Measurements from ENCODE around the gene OR8B4. TPM values are rescaled to one million over a fixed set of nuclear protein-coding genes. Genes with fewer than 3 reads are reported as not detected.
"Not testable (repeated sequence)": the region's sequence is repeated elsewhere in the genome, so short reads cannot be mapped to it uniquely, and the experiment has no call there.

Gene OR8B4
- total RNA-seq, 5 donors from 2014 or later (not counting 1 experiment from before 2014, with no cell fraction given) = not detected

DNA sequence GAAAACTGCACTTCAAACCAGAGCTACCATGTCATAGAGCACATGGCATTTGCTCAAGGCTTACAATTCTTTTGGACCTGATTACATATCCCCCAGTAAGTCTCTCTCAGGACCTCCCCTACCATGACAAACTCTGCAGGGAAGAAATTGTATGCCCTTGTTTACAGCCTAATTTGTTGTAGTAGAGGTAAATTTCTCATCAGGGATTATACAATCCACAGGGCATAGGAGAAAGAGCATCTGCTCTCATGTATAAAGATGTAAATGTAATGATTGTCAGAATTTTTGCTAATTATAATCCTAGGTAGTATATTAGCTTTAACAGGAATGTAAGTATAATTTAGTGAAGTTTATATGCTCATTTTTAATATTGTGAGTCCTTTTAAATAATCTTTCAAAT, 25.7 kb downstream of the OR8B4 start, which contains the start of gene OR8B3:
Gene OR8B3, minus strand, starts transcription at position 101 of the 400 bp plus-strand sequence. CDS start 1,673 bp downstream, outside the sequence.
- no peaks in the 10 kb centered on the region for H3K27me3 Mint-ChIP-seq
- no peak for DNase-seq
- ATAC-seq (replicated peaks in 1 of 4) = no peak
- no peaks in the 10 kb centered on the region for H3K36me3 Mint-ChIP-seq
- no peaks in the 10 kb centered on the region for H3K9me3 Mint-ChIP-seq
- peaks cover 0 to 2% (median 0%) of the 10 kb centered on the region in 3 donors for H3K4me1 Mint-ChIP-seq
- Histone ChIP-seq H3K4me1 (ENCODE audit: control insufficient read depth in 1 of 2, extremely low read depth in 1 of 2, insufficient read depth in 2 of 2, low read length in 2 of 2) (no peaks in the 10 kb centered on the region), H3K9me3 (no peaks in the 10 kb centered on the region), H3K27ac (ENCODE audit: low read length) (no peak within 1 kb of the TSS), H3K4me3 (ENCODE audit: control insufficient read depth in 1 of 2, extremely low read depth in 1 of 2, low read length in 1 of 2) (no peak within 1 kb of the TSS), H3K27me3 (replicated peaks in 1 of 2; ENCODE audit: control insufficient read depth in 2 of 2, extremely low read depth in 1 of 2, insufficient read depth in 2 of 2, low read length in 1 of 2) (no peaks in the 10 kb centered on the region), H3K36me3 (ENCODE audit: control insufficient read depth in 2 of 2, extremely low read depth in 1 of 2, insufficient read depth in 1 of 2, low read length in 1 of 2) (no peaks in the 10 kb centered on the region)
- H3K4me3 Mint-ChIP-seq = no peak within 1 kb of the TSS
- POLR2A ChIA-PET = no interaction called here
- no peak within 1 kb of the TSS for H3K27ac Mint-ChIP-seq
- CTCF ChIA-PET = no interaction called here

DNA sequence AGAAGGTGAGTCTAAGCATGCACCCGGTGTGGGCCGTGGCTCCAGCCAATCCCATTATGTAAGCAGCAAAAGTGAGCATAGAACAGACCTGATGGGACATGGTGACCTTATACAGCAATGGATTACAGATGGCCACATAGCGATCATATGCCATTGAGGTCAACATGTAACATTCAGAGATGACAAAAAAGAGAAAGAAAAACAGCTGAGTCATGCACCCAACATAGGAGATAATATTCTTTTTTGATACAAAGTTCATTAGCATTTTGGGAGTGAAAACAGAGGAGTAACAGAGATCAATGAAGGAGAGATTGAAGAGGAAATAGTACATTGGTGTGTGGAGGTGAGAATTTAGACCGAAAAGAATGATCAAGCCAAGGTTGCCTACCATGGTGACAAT, 27.8 kb downstream of the OR8B4 start:
- H3K9me3 ChIP-seq; DNase-seq; H3K4me1 Mint-ChIP-seq; H3K27ac Mint-ChIP-seq; H3K4me3 Mint-ChIP-seq; H3K4me1 ChIP-seq (ENCODE audit: control insufficient read depth in 1 of 2, extremely low read depth in 1 of 2, insufficient read depth in 2 of 2, low read length in 2 of 2); H3K27me3 ChIP-seq (replicated peaks in 1 of 2; ENCODE audit: control insufficient read depth in 2 of 2, extremely low read depth in 1 of 2, insufficient read depth in 2 of 2, low read length in 1 of 2); H3K4me3 ChIP-seq (ENCODE audit: control insufficient read depth in 1 of 2, extremely low read depth in 1 of 2, low read length in 1 of 2); H3K27me3 Mint-ChIP-seq; ATAC-seq (replicated peaks in 1 of 4); CTCF ChIA-PET; H3K9me3 Mint-ChIP-seq; H3K36me3 Mint-ChIP-seq; H3K36me3 ChIP-seq (ENCODE audit: control insufficient read depth in 2 of 2, extremely low read depth in 1 of 2, insufficient read depth in 1 of 2, low read length in 1 of 2); POLR2A ChIA-PET; H3K27ac ChIP-seq (ENCODE audit: low read length): not testable (repeated sequence)
- 100% methylated on average over 1 of the region's 4 CpGs for WGBS (ENCODE audit: insufficient coverage)

DNA sequence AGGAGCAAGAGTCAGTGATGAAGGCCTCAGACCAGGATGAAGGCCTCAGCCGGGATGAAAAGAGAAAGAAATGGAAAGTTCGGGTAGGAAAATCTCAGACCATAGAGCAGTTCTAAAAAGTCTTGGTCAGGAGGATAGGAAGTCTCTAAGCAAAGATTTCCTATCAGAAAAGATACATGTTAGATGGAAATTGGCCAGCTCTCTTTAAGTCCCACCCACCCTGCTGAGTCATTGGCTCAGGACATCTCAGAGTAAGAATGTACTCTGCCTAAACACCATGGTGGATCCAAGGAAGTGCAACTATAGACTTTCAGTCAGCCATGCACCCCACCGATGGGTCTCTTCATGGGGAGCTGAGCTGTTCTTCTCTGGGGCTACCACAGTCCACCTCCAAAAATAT, 30.3 kb downstream of the OR8B4 start:
- Histone ChIP-seq H3K4me1 (ENCODE audit: control insufficient read depth in 1 of 2, extremely low read depth in 1 of 2, insufficient read depth in 2 of 2, low read length in 2 of 2) (no peaks in the 10 kb centered on the region), H3K4me3 (ENCODE audit: control insufficient read depth in 1 of 2, extremely low read depth in 1 of 2, low read length in 1 of 2) (no peak overlapping the region), H3K9me3 (no peaks in the 10 kb centered on the region), H3K27me3 (replicated peaks in 1 of 2; ENCODE audit: control insufficient read depth in 2 of 2, extremely low read depth in 1 of 2, insufficient read depth in 2 of 2, low read length in 1 of 2) (no peaks in the 10 kb centered on the region), H3K27ac (ENCODE audit: low read length) (no peak overlapping the region), H3K36me3 (ENCODE audit: control insufficient read depth in 2 of 2, extremely low read depth in 1 of 2, insufficient read depth in 1 of 2, low read length in 1 of 2) (no peaks in the 10 kb centered on the region)
- WGBS (ENCODE audit: insufficient coverage) = 83% methylated on average over 1 of the region's 3 CpGs
- ChIA-PET POLR2A (no interaction called here), CTCF (interaction anchor here in 1 of 2 donors (0.5 kb wide), 1 partner anchor 394 kb away, joined by 4 read pairs; no protein-coding TSS in a partner anchor)
- Mint-ChIP-seq H3K9me3 (no peaks in the 10 kb centered on the region), H3K27me3 (peaks cover 12% of the 10 kb centered on the region in 2 donors), H3K4me3 (no peak overlapping the region), H3K4me1 (no peaks in the 10 kb centered on the region), H3K36me3 (no peaks in the 10 kb centered on the region), H3K27ac (no peak overlapping the region)
- DNase-seq = no peak
- no peak for ATAC-seq (replicated peaks in 1 of 4)

DNA sequence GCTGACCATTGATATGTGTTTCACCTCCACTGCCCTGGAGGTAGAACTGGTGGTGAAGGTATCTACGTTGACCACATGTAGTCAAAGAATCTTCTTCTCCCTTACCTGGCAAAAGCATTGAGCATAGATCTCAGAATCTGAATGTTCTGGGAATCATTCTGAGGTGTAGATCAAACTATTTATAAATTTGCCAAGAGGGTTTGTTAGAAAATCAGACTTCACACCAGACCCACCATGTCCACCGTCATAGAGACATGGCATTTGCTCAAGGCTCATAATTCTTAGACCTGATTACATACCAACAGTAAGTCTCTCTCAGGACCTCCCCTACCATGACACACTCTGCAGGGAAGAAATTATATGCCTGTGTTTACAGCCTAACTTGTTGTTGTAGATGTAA, 40.3 kb downstream of the OR8B4 start, which contains the start of gene OR8B2:
Gene OR8B2, minus strand, starts transcription at position 101 of the 400 bp plus-strand sequence. CDS start 1,156 bp downstream, outside the sequence.
- H3K27ac ChIP-seq (ENCODE audit: low read length) = no peak within 1 kb of the TSS
- H3K4me3 ChIP-seq (ENCODE audit: control insufficient read depth in 1 of 2, extremely low read depth in 1 of 2, low read length in 1 of 2) = no peak within 1 kb of the TSS
- ChIA-PET POLR2A (no interaction called here), CTCF (no interaction called here)
- H3K36me3 Mint-ChIP-seq = no peaks in the 10 kb centered on the region
- no peaks in the 10 kb centered on the region for H3K9me3 ChIP-seq
- peaks cover 0 to 2% of the 10 kb centered on the region in 2 experiments for H3K27me3 ChIP-seq (replicated peaks in 1 of 2; ENCODE audit: control insufficient read depth in 2 of 2, extremely low read depth in 1 of 2, insufficient read depth in 2 of 2, low read length in 1 of 2)
- no peak within 1 kb of the TSS for H3K27ac Mint-ChIP-seq
- H3K4me1 Mint-ChIP-seq = no peaks in the 10 kb centered on the region
- no peak for ATAC-seq (replicated peaks in 1 of 4)
- no peaks in the 10 kb centered on the region for H3K9me3 Mint-ChIP-seq
- peaks cover 0 to 4% of the 10 kb centered on the region in 2 donors for H3K27me3 Mint-ChIP-seq
- no peaks in the 10 kb centered on the region for H3K4me1 ChIP-seq (ENCODE audit: control insufficient read depth in 1 of 2, extremely low read depth in 1 of 2, insufficient read depth in 2 of 2, low read length in 2 of 2)
- H3K36me3 ChIP-seq (ENCODE audit: control insufficient read depth in 2 of 2, extremely low read depth in 1 of 2, insufficient read depth in 1 of 2, low read length in 1 of 2) = no peaks in the 10 kb centered on the region
- no peak within 1 kb of the TSS for H3K4me3 Mint-ChIP-seq
- WGBS (ENCODE audit: insufficient coverage) = no CpG with 5 or more reads among the region's 2 CpGs
- no peak for DNase-seq

DNA sequence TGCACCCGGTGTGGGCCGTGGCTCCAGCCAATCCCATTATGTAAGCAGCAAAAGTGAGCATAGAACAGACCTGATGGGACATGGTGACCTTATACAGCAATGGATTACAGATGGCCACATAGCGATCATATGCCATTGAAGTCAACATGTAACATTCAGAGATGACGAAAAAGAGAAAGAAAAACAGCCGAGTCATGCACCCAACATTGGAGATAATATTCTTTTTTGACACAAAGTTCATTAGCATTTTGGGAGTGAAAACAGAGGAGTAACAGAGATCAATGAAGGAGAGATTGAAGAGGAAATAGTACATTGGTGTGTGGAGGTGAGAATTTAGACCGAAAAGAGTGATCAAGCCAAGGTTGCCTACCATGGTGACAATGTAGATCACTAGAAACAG, 41.8 kb downstream of the OR8B4 start:
- H3K4me1 Mint-ChIP-seq; H3K9me3 Mint-ChIP-seq; DNase-seq; ATAC-seq (replicated peaks in 1 of 4); H3K27ac Mint-ChIP-seq; H3K36me3 Mint-ChIP-seq; H3K4me3 ChIP-seq (ENCODE audit: control insufficient read depth in 1 of 2, extremely low read depth in 1 of 2, low read length in 1 of 2); H3K4me1 ChIP-seq (ENCODE audit: control insufficient read depth in 1 of 2, extremely low read depth in 1 of 2, insufficient read depth in 2 of 2, low read length in 2 of 2); H3K36me3 ChIP-seq (ENCODE audit: control insufficient read depth in 2 of 2, extremely low read depth in 1 of 2, insufficient read depth in 1 of 2, low read length in 1 of 2); H3K27me3 Mint-ChIP-seq; CTCF ChIA-PET; H3K27me3 ChIP-seq (replicated peaks in 1 of 2; ENCODE audit: control insufficient read depth in 2 of 2, extremely low read depth in 1 of 2, insufficient read depth in 2 of 2, low read length in 1 of 2); POLR2A ChIA-PET; H3K4me3 Mint-ChIP-seq; H3K27ac ChIP-seq (ENCODE audit: low read length); H3K9me3 ChIP-seq: not testable (repeated sequence)
- WGBS (ENCODE audit: insufficient coverage) = no CpG with 5 or more reads among the region's 6 CpGs

DNA sequence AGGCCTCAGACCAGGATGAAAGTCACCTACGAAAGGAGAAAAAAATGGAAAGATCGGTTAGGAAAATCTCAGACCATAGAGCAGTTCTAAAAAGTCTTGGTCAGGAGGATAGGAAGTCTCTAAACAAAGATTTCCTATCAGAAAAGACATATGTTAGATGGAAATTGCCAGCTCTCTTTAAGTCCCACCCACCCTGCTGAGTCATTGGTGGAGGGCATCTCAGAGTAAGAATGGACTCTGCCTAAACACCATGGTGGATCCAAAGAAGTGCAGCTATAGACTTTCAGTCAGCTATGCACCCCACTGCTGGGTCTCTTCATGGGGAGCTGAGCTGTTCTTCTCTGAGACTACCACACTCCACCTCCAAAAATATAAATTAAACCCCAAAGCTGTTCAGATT, 44.1 kb downstream of the OR8B4 start:
- Mint-ChIP-seq H3K9me3 (no peaks in the 10 kb centered on the region), H3K4me1 (no peaks in the 10 kb centered on the region), H3K27ac (no peak overlapping the region), H3K27me3 (no peaks in the 10 kb centered on the region), H3K36me3 (no peaks in the 10 kb centered on the region), H3K4me3 (no peak overlapping the region)
- DNase-seq (no peak), ATAC-seq (replicated peaks in 1 of 4) (no peak)
- ChIA-PET CTCF (interaction anchor here in 1 of 2 donors (0.6 kb wide), 1 partner anchor 81 kb away, joined by 3 read pairs; no protein-coding TSS in a partner anchor), POLR2A (no interaction called here)
- no peak overlapping the region for H3K27ac ChIP-seq (ENCODE audit: low read length)
- H3K36me3 ChIP-seq (ENCODE audit: control insufficient read depth in 2 of 2, extremely low read depth in 1 of 2, insufficient read depth in 1 of 2, low read length in 1 of 2) = no peaks in the 10 kb centered on the region
- H3K4me3 ChIP-seq (ENCODE audit: control insufficient read depth in 1 of 2, extremely low read depth in 1 of 2, low read length in 1 of 2) = no peak overlapping the region
- no CpG with 5 or more reads among the region's 2 CpGs for WGBS (ENCODE audit: insufficient coverage)
- H3K27me3 ChIP-seq (replicated peaks in 1 of 2; ENCODE audit: control insufficient read depth in 2 of 2, extremely low read depth in 1 of 2, insufficient read depth in 2 of 2, low read length in 1 of 2) = peaks cover 0 to 2% of the 10 kb centered on the region in 2 experiments
- H3K9me3 ChIP-seq = no peaks in the 10 kb centered on the region
- H3K4me1 ChIP-seq (ENCODE audit: control insufficient read depth in 1 of 2, extremely low read depth in 1 of 2, insufficient read depth in 2 of 2, low read length in 2 of 2) = no peaks in the 10 kb centered on the region

DNA sequence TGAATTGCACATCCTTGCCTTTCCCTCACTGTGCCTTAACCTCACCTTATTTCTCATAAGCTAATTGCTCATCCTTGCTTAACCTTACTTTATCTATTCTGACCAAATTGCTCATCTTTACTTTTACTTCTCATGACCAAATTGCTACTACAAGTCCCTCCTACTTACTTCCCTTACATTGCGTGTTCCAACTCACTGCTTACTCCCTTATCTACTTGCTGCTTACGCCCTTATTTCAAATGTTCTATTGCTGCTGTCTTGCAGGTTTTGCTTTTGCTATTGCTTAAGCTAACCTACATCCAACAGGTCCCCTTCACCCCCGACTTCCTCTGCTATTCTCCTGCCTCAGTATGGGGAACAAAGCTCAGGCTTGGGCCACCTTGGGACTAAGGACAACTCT, 48.4 kb downstream of the OR8B4 start:
- WGBS (ENCODE audit: insufficient coverage) = 47% methylated on average over 2 of the region's 3 CpGs
- H3K4me1 ChIP-seq (ENCODE audit: control insufficient read depth in 1 of 2, extremely low read depth in 1 of 2, insufficient read depth in 2 of 2, low read length in 2 of 2) = no peaks in the 10 kb centered on the region
- no peak overlapping the region for H3K27ac Mint-ChIP-seq
- H3K36me3 Mint-ChIP-seq = no peaks in the 10 kb centered on the region
- no peak overlapping the region for H3K27ac ChIP-seq (ENCODE audit: low read length)
- DNase-seq (no peak), ATAC-seq (replicated peaks in 1 of 4) (no peak)
- no peaks in the 10 kb centered on the region for H3K9me3 Mint-ChIP-seq
- H3K36me3 ChIP-seq (ENCODE audit: control insufficient read depth in 2 of 2, extremely low read depth in 1 of 2, insufficient read depth in 1 of 2, low read length in 1 of 2) = no peaks in the 10 kb centered on the region
- H3K9me3 ChIP-seq = no peaks in the 10 kb centered on the region
- peaks cover 0 to 2% of the 10 kb centered on the region in 2 experiments for H3K27me3 ChIP-seq (replicated peaks in 1 of 2; ENCODE audit: control insufficient read depth in 2 of 2, extremely low read depth in 1 of 2, insufficient read depth in 2 of 2, low read length in 1 of 2)
- H3K27me3 Mint-ChIP-seq = peaks cover 0 to 4% of the 10 kb centered on the region in 2 donors
- CTCF ChIA-PET = no interaction called here
- H3K4me3 ChIP-seq (ENCODE audit: control insufficient read depth in 1 of 2, extremely low read depth in 1 of 2, low read length in 1 of 2) = no peak overlapping the region
- no peaks in the 10 kb centered on the region for H3K4me1 Mint-ChIP-seq
- POLR2A ChIA-PET = no interaction called here
- H3K4me3 Mint-ChIP-seq = no peak overlapping the region

All from T-cell (primary cell).